SK-N-SH treated with all-trans-retinoic acid at 6 μM for 48 hours (cell line): Measurements from ENCODE around the gene MMP11.

Experiments used
- ATAC-seq: fragments of 200-7000 bp; cut with Tn5 transposase; 3 replicates; pipeline ENCODE4 v1.9.1; 2020; ENCODE audit warnings: mild to moderate bottlenecking, moderate library complexity
- ARNTL ChIP-seq: fragments of 450-650 bp; formaldehyde crosslinking; IDR thresholded peaks from 2 replicates; pipeline ENCODE4 v1.5.0; 2020; ENCODE audit warnings: low read depth, mild to moderate bottlenecking, moderate library complexity, borderline replicate concordance
- BACH2 ChIP-seq: fragments of 250-450 bp; sonication (Bioruptor Pico); IDR thresholded peaks from 2 replicates; pipeline ENCODE4 v1.9.0; 2021; ENCODE audit warnings: mild to moderate bottlenecking, borderline replicate concordance
- CSDC2 ChIP-seq: fragments of 250-450 bp; sonication (Bioruptor Pico); IDR thresholded peaks from 2 replicates; pipeline ENCODE4 v1.5.0; 2020; ENCODE audit warnings: mild to moderate bottlenecking, moderate library complexity
- ESRRG ChIP-seq: fragments of 250-450 bp; sonication (Bioruptor Pico); IDR thresholded peaks from 2 replicates; pipeline ENCODE4 v1.6.1; 2021; ENCODE audit warnings: mild to moderate bottlenecking
- GLIS3 ChIP-seq: fragments of 250-450 bp; sonication (Bioruptor Pico); IDR thresholded peaks from 2 replicates; pipeline ENCODE4 v1.5.0; 2020; ENCODE audit warnings: mild to moderate bottlenecking, moderate library complexity
- OSR1 ChIP-seq: fragments of 250-450 bp; sonication (Bioruptor Pico); IDR thresholded peaks from 2 replicates; pipeline ENCODE4 v1.8.0; 2022; ENCODE audit warnings: moderate library complexity, mild to moderate bottlenecking, inconsistent platforms
- PPARA ChIP-seq: fragments of 250-450 bp; sonication (Bioruptor Pico); IDR thresholded peaks from 2 replicates; pipeline ENCODE4 v1.5.0; 2020; ENCODE audit warnings: mild to moderate bottlenecking, borderline replicate concordance
- RARB ChIP-seq: fragments of 250-450 bp; sonication (Bioruptor Pico); IDR thresholded peaks from 2 replicates; pipeline ENCODE4 v1.8.0; 2021; ENCODE audit warnings: mild to moderate bottlenecking, moderate library complexity
- SNAI2 ChIP-seq: fragments of 250-450 bp; sonication (Bioruptor Pico); IDR thresholded peaks from 2 replicates; pipeline ENCODE4 v1.5.0; 2020; ENCODE audit warnings: mild to moderate bottlenecking, moderate library complexity
- TCF4 ChIP-seq: fragments of 250-450 bp; sonication (Bioruptor Pico); IDR thresholded peaks from 2 replicates; pipeline ENCODE4 v1.8.0; 2021; ENCODE audit warnings: mild to moderate bottlenecking, moderate library complexity, borderline replicate concordance
- TOX ChIP-seq: fragments of 250-450 bp; sonication (Bioruptor Pico); IDR thresholded peaks from 2 replicates; pipeline ENCODE4 v1.8.0; 2021; ENCODE audit warnings: mild to moderate bottlenecking, moderate library complexity, borderline replicate concordance
- ZC3H10 ChIP-seq: fragments of 250-450 bp; sonication (Bioruptor Pico); IDR thresholded peaks from 2 replicates; pipeline ENCODE4 v1.5.1; 2021; ENCODE audit warnings: mild to moderate bottlenecking, moderate library complexity
- ZFP3 ChIP-seq: fragments of 250-450 bp; sonication (Bioruptor Pico); IDR thresholded peaks from 2 replicates; pipeline ENCODE4 v1.5.0; 2020; ENCODE audit warnings: mild to moderate bottlenecking, moderate library complexity
- ZFP30 ChIP-seq: fragments of 450-650 bp; formaldehyde crosslinking; IDR thresholded peaks from 2 replicates; pipeline ENCODE4 v1.5.0; 2022; ENCODE audit warnings: mild to moderate bottlenecking, moderate library complexity
- ZNF565 ChIP-seq: fragments of 450-650 bp; formaldehyde crosslinking; conservative IDR thresholded peaks from 2 replicates; pipeline ENCODE4 v1.5.0; 2020; ENCODE audit warnings: low read depth, mild to moderate bottlenecking, moderate library complexity
- ZNF70 ChIP-seq: fragments of 450-650 bp; formaldehyde crosslinking; IDR thresholded peaks from 2 replicates; pipeline ENCODE4 v1.5.0; 2020; ENCODE audit warnings: mild to moderate bottlenecking, moderate library complexity
- TF ChIP-seq, protein P1 (sequence below): fragments of 250-450 bp; sonication (Bioruptor Pico); IDR thresholded peaks from 2 replicates; pipeline ENCODE4 v1.8.0; 2020; ENCODE audit warnings: mild to moderate bottlenecking, moderate library complexity, borderline replicate concordance
- TF ChIP-seq, protein P2 (sequence below): fragments of 250-450 bp; sonication (Bioruptor Pico); IDR thresholded peaks from 2 replicates; pipeline ENCODE4 v1.5.0; 2020; ENCODE audit warnings: mild to moderate bottlenecking, moderate library complexity
- TF ChIP-seq, protein P3 (sequence below): fragments of 250-450 bp; sonication (Bioruptor Pico); IDR thresholded peaks from 2 replicates; pipeline ENCODE4 v1.5.1; 2020; ENCODE audit warnings: low read depth, mild to moderate bottlenecking, moderate library complexity
- TF ChIP-seq, protein P4 (sequence below): fragments of 250-450 bp; sonication (Bioruptor Pico); IDR thresholded peaks from 2 replicates; pipeline ENCODE4 v1.5.1; 2021; ENCODE audit warnings: mild to moderate bottlenecking, moderate library complexity
- TF ChIP-seq, protein P5 (sequence below): fragments of 250-450 bp; sonication (Bioruptor Pico); IDR thresholded peaks from 2 replicates; pipeline ENCODE4 v1.8.0; 2021; ENCODE audit warnings: low read depth, mild to moderate bottlenecking, moderate library complexity, borderline replicate concordance

The MMP11 gene

DNA sequence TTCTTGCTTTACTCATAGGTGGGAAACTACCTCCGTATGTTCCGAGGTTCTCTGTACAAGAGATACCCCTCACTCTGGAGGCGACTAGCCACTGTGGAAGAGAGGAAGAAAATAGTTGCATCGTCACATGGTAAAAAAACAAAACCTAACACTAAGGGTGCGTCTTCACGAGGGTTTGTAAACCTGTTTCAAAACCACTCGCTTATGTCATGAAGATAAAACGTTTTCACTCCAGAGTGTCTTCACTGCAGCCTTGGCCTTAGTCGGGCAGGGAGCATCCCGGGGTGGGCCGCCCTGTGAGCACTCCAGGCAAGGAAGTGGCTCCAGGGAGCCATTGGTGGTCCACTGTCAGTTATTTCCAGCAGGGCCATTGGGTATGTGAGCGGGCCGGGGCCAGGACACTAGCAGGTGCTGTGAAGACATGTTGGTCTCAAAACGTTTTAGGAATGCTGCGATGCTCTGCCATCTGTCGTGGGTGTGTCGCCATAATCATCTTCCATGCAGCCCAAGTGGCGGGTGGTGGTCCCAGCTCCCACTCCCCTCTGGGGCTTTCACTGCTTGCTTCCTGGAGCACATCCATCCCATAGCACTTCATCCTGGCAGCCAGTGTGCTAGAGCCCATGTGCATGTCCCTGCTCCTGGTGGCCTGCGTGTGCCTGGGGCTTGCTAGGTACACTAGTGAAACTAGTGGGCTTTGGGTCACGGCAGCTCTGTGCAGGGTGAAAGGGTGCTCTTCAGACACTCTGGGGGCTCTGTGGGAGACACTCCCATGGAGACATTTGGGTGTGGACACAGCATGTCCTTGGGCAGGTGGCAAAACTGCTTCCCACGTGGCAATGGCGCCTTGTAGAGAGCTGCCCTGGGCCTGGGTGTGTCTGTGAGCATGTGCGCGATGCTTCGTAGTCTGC is 19.3 kb downstream of the MMP11 start:
- no peak for ATAC-seq
- TF ChIP-seq BACH2 (no peak), ZFP30 (no peak), RARB (CRISPR knock-in tag) (no peak), ZNF70 (CRISPR knock-in tag) (no peak), OSR1 (CRISPR knock-in tag) (no peak), ESRRG (CRISPR knock-in tag) (no peak)
- TF ChIP-seq, protein P1, sequence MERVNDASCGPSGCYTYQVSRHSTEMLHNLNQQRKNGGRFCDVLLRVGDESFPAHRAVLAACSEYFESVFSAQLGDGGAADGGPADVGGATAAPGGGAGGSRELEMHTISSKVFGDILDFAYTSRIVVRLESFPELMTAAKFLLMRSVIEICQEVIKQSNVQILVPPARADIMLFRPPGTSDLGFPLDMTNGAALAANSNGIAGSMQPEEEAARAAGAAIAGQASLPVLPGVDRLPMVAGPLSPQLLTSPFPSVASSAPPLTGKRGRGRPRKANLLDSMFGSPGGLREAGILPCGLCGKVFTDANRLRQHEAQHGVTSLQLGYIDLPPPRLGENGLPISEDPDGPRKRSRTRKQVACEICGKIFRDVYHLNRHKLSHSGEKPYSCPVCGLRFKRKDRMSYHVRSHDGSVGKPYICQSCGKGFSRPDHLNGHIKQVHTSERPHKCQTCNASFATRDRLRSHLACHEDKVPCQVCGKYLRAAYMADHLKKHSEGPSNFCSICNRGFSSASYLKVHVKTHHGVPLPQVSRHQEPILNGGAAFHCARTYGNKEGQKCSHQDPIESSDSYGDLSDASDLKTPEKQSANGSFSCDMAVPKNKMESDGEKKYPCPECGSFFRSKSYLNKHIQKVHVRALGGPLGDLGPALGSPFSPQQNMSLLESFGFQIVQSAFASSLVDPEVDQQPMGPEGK (CRISPR knock-in tag) = no peak
- TF ChIP-seq, protein P2, sequence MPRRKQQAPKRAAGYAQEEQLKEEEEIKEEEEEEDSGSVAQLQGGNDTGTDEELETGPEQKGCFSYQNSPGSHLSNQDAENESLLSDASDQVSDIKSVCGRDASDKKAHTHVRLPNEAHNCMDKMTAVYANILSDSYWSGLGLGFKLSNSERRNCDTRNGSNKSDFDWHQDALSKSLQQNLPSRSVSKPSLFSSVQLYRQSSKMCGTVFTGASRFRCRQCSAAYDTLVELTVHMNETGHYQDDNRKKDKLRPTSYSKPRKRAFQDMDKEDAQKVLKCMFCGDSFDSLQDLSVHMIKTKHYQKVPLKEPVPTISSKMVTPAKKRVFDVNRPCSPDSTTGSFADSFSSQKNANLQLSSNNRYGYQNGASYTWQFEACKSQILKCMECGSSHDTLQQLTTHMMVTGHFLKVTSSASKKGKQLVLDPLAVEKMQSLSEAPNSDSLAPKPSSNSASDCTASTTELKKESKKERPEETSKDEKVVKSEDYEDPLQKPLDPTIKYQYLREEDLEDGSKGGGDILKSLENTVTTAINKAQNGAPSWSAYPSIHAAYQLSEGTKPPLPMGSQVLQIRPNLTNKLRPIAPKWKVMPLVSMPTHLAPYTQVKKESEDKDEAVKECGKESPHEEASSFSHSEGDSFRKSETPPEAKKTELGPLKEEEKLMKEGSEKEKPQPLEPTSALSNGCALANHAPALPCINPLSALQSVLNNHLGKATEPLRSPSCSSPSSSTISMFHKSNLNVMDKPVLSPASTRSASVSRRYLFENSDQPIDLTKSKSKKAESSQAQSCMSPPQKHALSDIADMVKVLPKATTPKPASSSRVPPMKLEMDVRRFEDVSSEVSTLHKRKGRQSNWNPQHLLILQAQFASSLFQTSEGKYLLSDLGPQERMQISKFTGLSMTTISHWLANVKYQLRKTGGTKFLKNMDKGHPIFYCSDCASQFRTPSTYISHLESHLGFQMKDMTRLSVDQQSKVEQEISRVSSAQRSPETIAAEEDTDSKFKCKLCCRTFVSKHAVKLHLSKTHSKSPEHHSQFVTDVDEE (CRISPR knock-in tag) = no peak

DNA sequence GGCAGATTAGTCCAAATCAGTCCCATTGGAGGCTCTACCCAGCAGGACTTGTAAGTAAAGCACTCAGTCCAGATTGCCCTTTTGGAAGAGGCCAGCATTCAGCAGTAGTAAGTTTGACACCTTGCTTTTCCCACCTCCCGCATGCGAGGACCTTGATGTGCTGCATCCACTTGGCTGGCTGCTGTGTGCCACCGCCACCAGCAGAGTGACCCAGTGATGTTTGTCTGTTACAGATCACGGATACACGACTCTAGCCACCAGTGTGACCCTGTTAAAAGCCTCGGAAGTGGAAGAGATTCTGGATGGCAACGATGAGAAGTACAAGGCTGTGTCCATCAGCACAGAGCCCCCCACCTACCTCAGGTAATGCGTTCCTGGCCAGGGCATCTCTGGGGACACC is 20.7 kb downstream of the MMP11 start:
- no peak for ATAC-seq
- TF ChIP-seq CSDC2 (CRISPR knock-in tag) = no peak
- no peak for TF ChIP-seq TCF4 (CRISPR knock-in tag)
- TF ChIP-seq, protein P3, sequence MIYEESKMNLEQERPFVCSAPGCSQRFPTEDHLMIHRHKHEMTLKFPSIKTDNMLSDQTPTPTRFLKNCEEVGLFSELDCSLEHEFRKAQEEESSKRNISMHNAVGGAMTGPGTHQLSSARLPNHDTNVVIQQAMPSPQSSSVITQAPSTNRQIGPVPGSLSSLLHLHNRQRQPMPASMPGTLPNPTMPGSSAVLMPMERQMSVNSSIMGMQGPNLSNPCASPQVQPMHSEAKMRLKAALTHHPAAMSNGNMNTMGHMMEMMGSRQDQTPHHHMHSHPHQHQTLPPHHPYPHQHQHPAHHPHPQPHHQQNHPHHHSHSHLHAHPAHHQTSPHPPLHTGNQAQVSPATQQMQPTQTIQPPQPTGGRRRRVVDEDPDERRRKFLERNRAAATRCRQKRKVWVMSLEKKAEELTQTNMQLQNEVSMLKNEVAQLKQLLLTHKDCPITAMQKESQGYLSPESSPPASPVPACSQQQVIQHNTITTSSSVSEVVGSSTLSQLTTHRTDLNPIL (CRISPR knock-in tag) = no peak
- TF ChIP-seq ZFP30 = no peak
- TF ChIP-seq TOX = no peak
- no peak for TF ChIP-seq OSR1 (CRISPR knock-in tag)
- TF ChIP-seq RARB (CRISPR knock-in tag) = no peak
- TF ChIP-seq, protein P4, sequence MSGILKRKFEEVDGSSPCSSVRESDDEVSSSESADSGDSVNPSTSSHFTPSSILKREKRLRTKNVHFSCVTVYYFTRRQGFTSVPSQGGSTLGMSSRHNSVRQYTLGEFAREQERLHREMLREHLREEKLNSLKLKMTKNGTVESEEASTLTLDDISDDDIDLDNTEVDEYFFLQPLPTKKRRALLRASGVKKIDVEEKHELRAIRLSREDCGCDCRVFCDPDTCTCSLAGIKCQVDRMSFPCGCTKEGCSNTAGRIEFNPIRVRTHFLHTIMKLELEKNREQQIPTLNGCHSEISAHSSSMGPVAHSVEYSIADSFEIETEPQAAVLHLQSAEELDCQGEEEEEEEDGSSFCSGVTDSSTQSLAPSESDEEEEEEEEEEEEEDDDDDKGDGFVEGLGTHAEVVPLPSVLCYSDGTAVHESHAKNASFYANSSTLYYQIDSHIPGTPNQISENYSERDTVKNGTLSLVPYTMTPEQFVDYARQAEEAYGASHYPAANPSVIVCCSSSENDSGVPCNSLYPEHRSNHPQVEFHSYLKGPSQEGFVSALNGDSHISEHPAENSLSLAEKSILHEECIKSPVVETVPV (CRISPR knock-in tag) = no peak
- TF ChIP-seq ZNF565 = no peak
- TF ChIP-seq BACH2 = no peak

DNA sequence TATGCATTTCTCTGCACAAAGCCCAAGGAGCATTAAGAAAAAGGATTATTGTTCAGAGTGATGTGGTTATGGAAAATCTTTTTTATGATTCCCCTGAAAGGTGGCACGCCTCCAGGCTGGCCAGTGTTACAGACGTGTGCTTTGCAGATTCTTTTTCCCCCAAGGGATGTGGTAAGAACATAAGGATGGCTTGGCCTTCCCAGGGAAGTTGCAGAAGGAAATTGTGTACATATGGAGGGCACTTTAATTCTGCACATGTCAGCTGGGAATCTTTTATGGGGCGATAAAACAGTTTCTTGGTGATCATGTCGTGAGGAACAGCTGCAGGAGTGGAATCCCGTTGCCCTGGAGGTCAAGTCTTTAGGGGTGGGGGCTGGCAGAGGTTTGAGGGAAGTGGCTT is 23.8 kb downstream of the MMP11 start:
- no peak for ATAC-seq
- TF ChIP-seq GLIS3 (no peak), BACH2 (no peak), ZNF70 (CRISPR knock-in tag) (no peak)

DNA sequence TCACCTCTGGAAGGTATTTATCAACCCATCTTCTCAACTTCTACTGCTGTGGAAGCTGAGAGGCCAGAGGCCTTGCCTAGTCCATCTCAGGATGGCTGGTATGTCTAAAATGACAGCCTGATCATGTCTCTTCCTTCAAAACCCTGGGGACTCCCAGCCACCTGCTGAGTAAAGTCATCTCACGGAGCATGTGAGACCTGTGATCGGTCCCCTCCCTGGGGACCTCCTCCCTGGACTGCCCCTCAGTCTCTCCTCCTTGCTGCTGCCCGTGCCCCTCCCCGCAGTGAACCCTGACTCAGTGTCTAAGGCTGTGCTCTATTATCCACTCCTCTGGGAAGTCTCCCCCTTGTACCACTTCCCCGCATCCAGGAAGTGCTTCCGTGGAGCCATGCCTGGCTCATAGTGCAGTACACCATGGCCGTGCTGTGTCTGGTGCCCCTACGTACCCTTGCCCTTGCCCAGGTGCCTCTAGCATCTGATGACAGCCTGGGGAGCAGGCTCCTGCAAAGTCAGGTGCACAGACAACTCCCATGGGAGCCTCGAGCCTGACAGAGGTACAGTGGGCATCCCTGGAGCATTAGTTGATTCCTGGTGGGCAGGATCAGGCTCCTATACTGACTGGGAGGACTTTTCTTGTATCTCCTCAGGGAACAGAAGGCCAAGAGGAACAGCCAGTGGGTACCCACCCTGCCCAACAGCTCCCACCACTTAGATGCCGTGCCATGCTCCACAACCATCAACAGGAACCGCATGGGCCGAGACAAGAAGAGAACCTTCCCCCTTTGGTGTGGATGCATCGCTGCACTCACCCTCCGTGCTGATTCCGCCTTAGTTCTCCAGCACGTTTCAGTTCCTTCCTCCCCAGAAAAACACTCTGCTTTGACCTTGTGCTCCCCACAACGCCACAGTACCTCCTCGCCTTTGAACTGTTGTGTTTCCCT is 27.9 kb downstream of the MMP11 start:
- TF ChIP-seq ARNTL (CRISPR knock-in tag) = no peak
- no peak for TF ChIP-seq ZFP3 (CRISPR knock-in tag)
- TF ChIP-seq SNAI2 (CRISPR knock-in tag) = no peak
- no peak for TF ChIP-seq GLIS3
- TF ChIP-seq ZNF565 = no peak
- TF ChIP-seq OSR1 (CRISPR knock-in tag) = no peak
- no peak for TF ChIP-seq TOX
- TF ChIP-seq, protein P5, sequence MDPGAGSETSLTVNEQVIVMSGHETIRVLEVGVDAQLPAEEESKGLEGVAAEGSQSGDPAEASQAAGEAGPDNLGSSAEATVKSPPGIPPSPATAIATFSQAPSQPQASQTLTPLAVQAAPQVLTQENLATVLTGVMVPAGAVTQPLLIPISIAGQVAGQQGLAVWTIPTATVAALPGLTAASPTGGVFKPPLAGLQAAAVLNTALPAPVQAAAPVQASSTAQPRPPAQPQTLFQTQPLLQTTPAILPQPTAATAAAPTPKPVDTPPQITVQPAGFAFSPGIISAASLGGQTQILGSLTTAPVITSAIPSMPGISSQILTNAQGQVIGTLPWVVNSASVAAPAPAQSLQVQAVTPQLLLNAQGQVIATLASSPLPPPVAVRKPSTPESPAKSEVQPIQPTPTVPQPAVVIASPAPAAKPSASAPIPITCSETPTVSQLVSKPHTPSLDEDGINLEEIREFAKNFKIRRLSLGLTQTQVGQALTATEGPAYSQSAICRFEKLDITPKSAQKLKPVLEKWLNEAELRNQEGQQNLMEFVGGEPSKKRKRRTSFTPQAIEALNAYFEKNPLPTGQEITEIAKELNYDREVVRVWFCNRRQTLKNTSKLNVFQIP = no peak
- TF ChIP-seq ZC3H10 (CRISPR knock-in tag) = no peak
- TF ChIP-seq, protein P2 (CRISPR knock-in tag) = no peak
- TF ChIP-seq ESRRG (CRISPR knock-in tag) = no peak
- TF ChIP-seq PPARA = no peak
- TF ChIP-seq ZNF70 (CRISPR knock-in tag) = no peak
- ATAC-seq = no peak
